Esophagus squamous epithelium (tissue), 4 donors: Measurements from ENCODE around the gene LRP4.

Source experiments
- POLR2A ChIP-seq, 4 donors: fragments of 450-650 bp; IDR thresholded peaks; one replicate each; pipeline ENCODE4 v1.6.1; 2017; ENCODE audit warnings: antibody characterized with exemption in 4 of 4, mild to moderate bottlenecking in 4 of 4, moderate library complexity in 3 of 4
- TF ChIP-seq, protein P1 (sequence below), 6 experiments: fragments of 450-650 bp in 4 of 6; fragments of 200-600 bp in 2 of 6; sonication (generic) in 2 of 6; IDR thresholded peaks; one replicate each; pipeline ENCODE4 v1.5.1; 2016 to 2019; ENCODE audit warnings: antibody characterized with exemption in 6 of 6, mild to moderate bottlenecking in 4 of 6, moderate library complexity in 4 of 6

- TF ChIP-seq, protein P1, sequence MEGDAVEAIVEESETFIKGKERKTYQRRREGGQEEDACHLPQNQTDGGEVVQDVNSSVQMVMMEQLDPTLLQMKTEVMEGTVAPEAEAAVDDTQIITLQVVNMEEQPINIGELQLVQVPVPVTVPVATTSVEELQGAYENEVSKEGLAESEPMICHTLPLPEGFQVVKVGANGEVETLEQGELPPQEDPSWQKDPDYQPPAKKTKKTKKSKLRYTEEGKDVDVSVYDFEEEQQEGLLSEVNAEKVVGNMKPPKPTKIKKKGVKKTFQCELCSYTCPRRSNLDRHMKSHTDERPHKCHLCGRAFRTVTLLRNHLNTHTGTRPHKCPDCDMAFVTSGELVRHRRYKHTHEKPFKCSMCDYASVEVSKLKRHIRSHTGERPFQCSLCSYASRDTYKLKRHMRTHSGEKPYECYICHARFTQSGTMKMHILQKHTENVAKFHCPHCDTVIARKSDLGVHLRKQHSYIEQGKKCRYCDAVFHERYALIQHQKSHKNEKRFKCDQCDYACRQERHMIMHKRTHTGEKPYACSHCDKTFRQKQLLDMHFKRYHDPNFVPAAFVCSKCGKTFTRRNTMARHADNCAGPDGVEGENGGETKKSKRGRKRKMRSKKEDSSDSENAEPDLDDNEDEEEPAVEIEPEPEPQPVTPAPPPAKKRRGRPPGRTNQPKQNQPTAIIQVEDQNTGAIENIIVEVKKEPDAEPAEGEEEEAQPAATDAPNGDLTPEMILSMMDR (IDR thresholded peaks at IDR 0.05) = no peak
- no peak for TF ChIP-seq POLR2A (IDR thresholded peaks at IDR 0.05)
Measured at GRCh38 chr11:46944356-46945075, 26.2 kb upstream of the LRP4 start.
